Activated CD4-positive, alpha-beta T cell treated with anti-CD3 and anti-CD28 coated beads, Interleukin-2, Interleukin-4, amounts not matched to agents 100 ng/mL and 50 ng/mL, durations not matched to agents 16 hours and 8 hours (primary cell): ENCODE results near the gene PCDH9.

Experiments used
- DNase-seq: peaks from one replicate; pipeline ENCODE4 v3.0.0-alpha.2; 2020; ENCODE audit warnings: low spot score

PCDH9 gene

GRCh38 chr13:67155898-67156722, 74.0 kb downstream of the PCDH9 start:
- DNase-seq = no peak

- DNase-seq = no peak
Observed at GRCh38 chr13:67152085-67152484, 78.1 kb downstream of the PCDH9 start.

- DNase-seq = no peak
Observed at GRCh38 chr13:67151652-67152051, 78.5 kb downstream of the PCDH9 start.

- DNase-seq = no peak
Observed at GRCh38 chr13:67150608-67151007, 79.5 kb downstream of the PCDH9 start.

- no peak for DNase-seq
Observed at GRCh38 chr13:67148161-67148571, 82.0 kb downstream of the PCDH9 start.

- no peak for DNase-seq
Observed at GRCh38 chr13:67147342-67148133, 82.6 kb downstream of the PCDH9 start.

DNA sequence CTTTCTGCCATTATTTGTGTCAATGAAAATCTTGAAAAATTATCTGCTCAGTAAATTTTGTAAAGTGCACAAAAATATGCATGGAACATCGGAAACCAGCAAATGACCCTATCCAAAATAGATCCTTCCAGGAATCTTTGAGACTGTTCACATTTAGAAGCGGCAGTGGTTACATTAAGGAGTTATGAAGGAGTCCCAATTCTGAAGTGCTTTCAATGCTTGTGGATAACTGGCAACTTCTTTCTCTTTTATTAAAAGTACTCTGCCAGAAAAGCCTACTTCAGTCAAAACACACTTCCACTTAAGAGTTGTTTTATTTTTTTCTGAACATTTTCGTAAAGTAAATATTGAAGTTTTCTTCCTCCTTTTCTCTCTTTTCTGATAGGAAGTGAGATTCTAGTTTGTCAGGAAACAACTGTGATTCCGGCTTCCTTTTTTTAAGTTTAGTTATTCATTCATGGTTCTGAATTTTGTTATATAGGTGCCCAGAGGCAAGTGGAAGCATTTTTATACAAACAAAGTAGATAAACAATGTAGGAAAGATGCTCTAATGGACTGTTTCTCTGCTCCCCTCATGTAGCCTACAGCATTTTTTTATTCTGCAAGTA, 83.5 kb downstream of the PCDH9 start:
- DNase-seq = no peak

DNA sequence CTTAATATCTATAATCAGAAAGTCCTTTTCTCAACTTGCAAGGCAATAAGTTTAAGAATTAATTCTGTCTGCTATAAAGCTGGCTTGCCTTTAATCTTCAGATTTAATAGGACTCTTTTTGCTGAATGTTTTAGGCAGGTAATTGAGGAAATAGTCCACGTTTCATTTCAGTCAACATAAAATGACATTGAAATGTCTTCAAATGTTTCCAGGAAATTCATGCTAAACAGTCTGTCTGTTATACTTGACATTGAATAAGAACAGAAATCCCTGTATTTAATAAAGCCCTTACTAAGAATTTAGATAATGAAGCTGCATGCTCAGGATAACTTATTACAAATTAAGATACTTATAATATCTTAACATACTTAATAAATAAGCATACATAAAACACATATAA, 84.2 kb downstream of the PCDH9 start:
- DNase-seq = no peak

GRCh38 chr13:67143544-67144115, 86.5 kb downstream of the PCDH9 start:
- no peak for DNase-seq

- DNase-seq = no peak
Observed at GRCh38 chr13:67140006-67140405, 90.1 kb downstream of the PCDH9 start.

DNA sequence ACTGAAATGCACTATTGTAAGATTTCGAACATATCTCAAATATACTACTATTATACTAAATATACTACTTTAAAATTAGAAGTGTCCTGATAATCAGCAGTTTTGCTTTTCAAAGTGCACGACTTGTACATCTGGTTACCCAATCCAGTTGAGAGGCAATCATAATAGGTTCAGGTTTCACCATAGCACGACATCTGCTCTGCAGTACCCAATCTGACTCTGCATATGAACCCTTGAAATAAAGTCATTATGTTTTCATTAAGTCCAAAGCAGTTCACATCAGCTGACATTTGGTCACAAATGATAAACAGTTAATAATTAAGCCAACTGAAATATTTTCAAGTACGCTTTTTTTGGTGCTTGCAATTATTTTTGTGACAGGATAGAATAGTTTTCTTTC, 90.6 kb downstream of the PCDH9 start:
- DNase-seq = no peak

DNA sequence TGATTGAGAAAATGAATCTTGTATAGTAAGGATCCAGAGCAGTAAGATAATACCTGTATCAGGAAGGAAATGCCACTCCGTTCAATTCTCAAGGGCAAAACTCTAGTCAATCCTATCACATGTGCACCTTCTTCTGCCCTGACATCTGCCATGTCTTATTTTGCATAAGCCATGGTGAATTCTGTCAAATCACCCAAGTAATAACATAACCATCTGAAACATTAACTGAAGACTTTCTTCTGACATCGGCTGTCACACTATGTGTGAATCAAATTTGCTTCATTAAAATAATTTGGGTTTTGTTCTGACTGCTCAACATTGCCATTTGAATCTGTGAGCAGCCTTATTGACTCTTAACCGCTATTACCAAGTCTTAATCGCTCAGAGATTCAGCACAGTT, 91.2 kb downstream of the PCDH9 start:
- no peak for DNase-seq

- no peak for DNase-seq
Observed at GRCh38 chr13:67137044-67137735, 92.9 kb downstream of the PCDH9 start.

DNA sequence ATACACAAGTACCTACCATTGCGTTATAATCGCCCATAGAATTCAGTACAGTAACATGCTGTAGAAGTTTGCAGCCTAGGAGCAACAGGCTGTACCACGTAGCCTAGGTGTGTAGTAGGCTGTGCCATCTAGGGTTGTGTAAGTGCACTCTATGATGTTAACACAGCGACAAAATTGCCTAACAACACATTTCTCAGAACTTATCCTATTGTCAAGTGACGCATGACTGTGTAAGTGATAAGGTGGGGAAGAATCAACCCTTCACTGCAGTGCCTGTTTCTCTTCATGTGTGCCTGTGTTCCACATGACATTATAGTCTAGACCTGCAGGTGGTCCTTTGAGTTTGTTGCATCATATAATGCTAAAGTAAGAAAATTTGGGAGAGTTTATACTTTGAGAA, 94.0 kb downstream of the PCDH9 start:
- no peak for DNase-seq

- DNase-seq = no peak
Observed at GRCh38 chr13:67135356-67135755, 94.8 kb downstream of the PCDH9 start.

DNA sequence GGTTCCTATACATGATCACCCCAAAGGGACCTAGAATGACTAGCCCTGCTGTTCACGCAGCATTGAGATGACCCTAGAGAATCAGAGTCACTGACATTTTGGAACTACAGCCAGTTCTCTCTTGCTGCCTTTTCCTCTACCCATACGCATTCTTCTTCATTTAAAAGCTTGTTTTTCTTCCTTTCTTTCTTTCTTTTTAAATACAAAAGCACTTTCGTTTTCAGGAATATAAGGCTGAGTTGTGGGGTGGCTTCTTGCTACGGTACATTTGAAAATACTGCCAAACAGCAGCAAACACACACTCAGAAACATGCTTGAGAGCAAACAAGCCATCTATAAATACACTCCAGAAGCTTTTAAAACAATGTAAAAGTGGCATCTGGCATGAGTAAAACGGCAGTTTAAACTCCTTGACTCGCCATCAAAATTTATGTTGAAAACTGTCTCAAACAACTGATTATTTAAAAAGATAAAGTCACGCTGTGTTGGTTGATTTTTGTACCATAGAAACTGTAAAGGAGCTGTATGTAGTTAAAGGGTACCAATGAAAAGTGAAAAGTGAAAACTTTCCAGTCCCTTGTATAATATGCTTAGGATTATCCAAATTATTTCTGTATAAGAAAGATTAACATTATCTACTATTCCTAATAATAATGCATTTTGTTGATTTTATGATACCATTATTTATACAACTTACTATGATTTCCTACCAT, 95.6 kb downstream of the PCDH9 start:
- no peak for DNase-seq

DNA sequence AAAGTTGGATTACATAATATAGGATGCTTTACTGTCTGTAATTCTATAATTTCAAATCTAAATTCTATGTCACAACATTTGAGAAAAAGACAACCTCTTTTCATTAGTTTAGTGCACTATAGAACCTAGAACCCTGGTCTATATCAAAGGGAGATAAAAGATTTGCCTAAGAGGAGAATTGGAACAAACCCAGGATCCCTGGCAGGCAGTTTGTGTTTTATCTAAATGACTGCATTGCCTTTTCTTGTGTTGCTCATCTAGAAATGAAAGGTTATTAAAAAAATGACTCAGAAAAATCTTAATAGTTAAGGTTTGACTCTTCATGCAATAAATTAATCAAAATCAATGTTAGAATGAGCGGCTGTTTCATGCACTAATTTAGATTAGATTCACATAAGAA, 96.7 kb downstream of the PCDH9 start:
- no peak for DNase-seq

DNA sequence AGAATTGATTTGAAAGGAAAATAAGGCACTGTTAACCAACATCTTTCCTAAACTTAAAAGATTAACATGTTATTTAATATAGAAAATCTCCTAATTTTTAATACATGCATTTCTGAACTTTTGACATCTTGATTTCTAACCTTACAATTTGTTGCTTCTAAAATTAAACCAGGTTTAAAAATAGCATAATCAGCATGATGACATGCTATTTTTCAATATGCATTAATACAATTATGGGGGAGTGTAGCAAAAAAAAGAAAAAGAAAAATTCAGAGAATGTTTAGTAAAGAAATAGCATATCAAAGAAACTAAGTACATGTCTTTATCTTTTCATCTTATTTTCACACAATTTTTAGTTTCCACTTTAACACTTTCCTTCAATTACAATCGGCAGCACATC, 98.7 kb downstream of the PCDH9 start:
- DNase-seq = no peak

- no peak for DNase-seq
Observed at GRCh38 chr13:67130444-67130843, 99.7 kb downstream of the PCDH9 start.

GRCh38 chr13:67128136-67128535, 102.0 kb downstream of the PCDH9 start:
- no peak for DNase-seq

- DNase-seq = no peak
Observed at GRCh38 chr13:67125681-67126080, 104.5 kb downstream of the PCDH9 start.
